Endodermal cell (in vitro differentiated cells): ENCODE measurements around the gene SLC25A24. TPM values are rescaled to one million over a fixed set of nuclear protein-coding genes. Genes with fewer than 3 reads are reported as not detected.

Experiments
- DNase-seq: peaks from one replicate; pipeline ENCODE4 v3.0.0-alpha.2; 2017
- H3K27ac ChIP-seq: 2 replicates; pipeline ENCODE4 v1.5.1; 2013; ENCODE audit warnings: mild to moderate bottlenecking, low read depth, low read length, moderate library complexity
- H3K27me3 ChIP-seq: 2 replicates; pipeline ENCODE4 v1.6.1; 2013; ENCODE audit warnings: mild to moderate bottlenecking, low read length, moderate library complexity; ENCODE audit not compliant: insufficient read depth, control insufficient read depth, poor library complexity, severe bottlenecking
- H3K36me3 ChIP-seq: 2 replicates; pipeline ENCODE4 v1.7.0; 2013; ENCODE audit warnings: mild to moderate bottlenecking, low read length, moderate library complexity; ENCODE audit not compliant: control insufficient read depth, insufficient read depth
- H3K4me1 ChIP-seq: one replicate; pipeline ENCODE4 v1.7.0; 2013; ENCODE audit warnings: low read length; ENCODE audit not compliant: control insufficient read depth, insufficient read depth
- H3K4me3 ChIP-seq: 2 replicates; pipeline ENCODE4 v1.5.1; 2013; ENCODE audit warnings: mild to moderate bottlenecking, low read length, moderate library complexity
- H3K9ac ChIP-seq: 2 replicates; pipeline ENCODE4 v1.6.1; 2013; ENCODE audit warnings: mild to moderate bottlenecking, low read length, moderate library complexity; ENCODE audit not compliant: poor library complexity, severe bottlenecking; ENCODE audit errors: extremely low read depth
- H3K9me3 ChIP-seq: 2 replicates; pipeline ENCODE4 v1.6.1; 2013; ENCODE audit warnings: mild to moderate bottlenecking, low read length, moderate library complexity; ENCODE audit not compliant: control insufficient read depth
- H3K27ac Mint-ChIP-seq: 2 replicates; pipeline ENCODE4 v1.8.0; 2020; ENCODE audit warnings: mixed read lengths
- H3K27me3 Mint-ChIP-seq: 2 replicates; pipeline ENCODE4 v1.8.0; 2021; ENCODE audit warnings: mild to moderate bottlenecking, mixed read lengths; ENCODE audit not compliant: insufficient read depth
- H3K36me3 Mint-ChIP-seq: 2 replicates; pipeline ENCODE4 v1.8.0; 2020; ENCODE audit warnings: low read depth, mixed read lengths
- H3K4me1 Mint-ChIP-seq: 2 replicates; pipeline ENCODE4 v1.8.0; 2020; ENCODE audit warnings: mixed read lengths
- H3K4me3 Mint-ChIP-seq: 2 replicates; pipeline ENCODE4 v1.8.0; 2020; ENCODE audit warnings: mild to moderate bottlenecking, moderate library complexity, mixed read lengths
- H3K9me3 Mint-ChIP-seq: 2 replicates; pipeline ENCODE4 v1.8.0; 2020; ENCODE audit warnings: mild to moderate bottlenecking, mixed read lengths
- CTCF ChIP-seq: fragments of 200-600 bp; sonication (generic); conservative IDR thresholded peaks from 2 replicates; pipeline ENCODE4 v1.5.0; 2021; ENCODE audit warnings: antibody characterized with exemption, mild to moderate bottlenecking
- WGBS, 2 experiments: methylation state at CpG; one replicate each; pipeline versions ENCODE4 v1.1.5 to v1.1.7; 2013; ENCODE audit warnings: missing lambda C conversion rate in 2 of 2, mixed read lengths in 1 of 2; ENCODE audit not compliant: insufficient coverage in 1 of 2, insufficient read length in 1 of 2; 5-methylcytosine and 5-hydroxymethylcytosine counted together
- total RNA-seq, 2 donors: library from RNA; stranded (reverse); fragmentation: NEBNext Ultra II Directional in 1 of 2; extraction: Animal tissue kit (Norgen Biotek cat#: 25700) in 1 of 2; gene quantifications; 2 replicates in 1 of 2; 3 replicates in 1 of 2; pipeline ENCODE4 v1.2.1, GENCODE V29; 2021

SLC25A24 gene
- total RNA-seq, 2 donors from 2014 or later = 42.4 to 61.4 TPM

- TF ChIP-seq CTCF = no peak
- Mint-ChIP-seq H3K36me3 (no peaks in the 10 kb centered on the region), H3K4me3 (no peak overlapping the region), H3K4me1 (peaks cover 7% of the 10 kb centered on the region), H3K27ac (no peak overlapping the region), H3K27me3 (peaks cover 26% of the 10 kb centered on the region), H3K9me3 (no peaks in the 10 kb centered on the region)
- Histone ChIP-seq H3K9me3 (no peaks in the 10 kb centered on the region), H3K36me3 (no peaks in the 10 kb centered on the region), H3K4me1 (no peaks in the 10 kb centered on the region), H3K9ac (no peak overlapping the region), H3K27ac (no peak overlapping the region), H3K27me3 (no peaks in the 10 kb centered on the region), H3K4me3 (no peak overlapping the region)
- WGBS, 2 experiments = 89 to 95% methylated on average over 1 of the region's 1 CpG
- DNase-seq = no peak
These were observed 82.9 kb downstream of the SLC25A24 start for GRCh38 chr1:108117237-108117636.

- DNase-seq = peak; percentile 47
- H3K9me3 ChIP-seq = no peaks in the 10 kb centered on the region
- no peak overlapping the region for H3K27ac ChIP-seq
- H3K4me3 ChIP-seq = no peak overlapping the region
- 67 to 71% methylated on average over 4 of the region's 4 CpGs for WGBS, 2 experiments
- H3K36me3 ChIP-seq = no peaks in the 10 kb centered on the region
- H3K4me3 Mint-ChIP-seq = no peak overlapping the region
- no peak overlapping the region for H3K9ac ChIP-seq
- no peaks in the 10 kb centered on the region for H3K27me3 ChIP-seq
- H3K4me1 Mint-ChIP-seq = no peaks in the 10 kb centered on the region
- no peaks in the 10 kb centered on the region for H3K4me1 ChIP-seq
- H3K27me3 Mint-ChIP-seq = peaks cover 10% of the 10 kb centered on the region
- no peaks in the 10 kb centered on the region for H3K36me3 Mint-ChIP-seq
- no peak overlapping the region for H3K27ac Mint-ChIP-seq
- no peak for TF ChIP-seq CTCF
- H3K9me3 Mint-ChIP-seq = no peaks in the 10 kb centered on the region
These were observed 86.0 kb downstream of the SLC25A24 start for GRCh38 chr1:108114033-108114599.

GRCh38 chr1:108113496-108113895 lies 86.6 kb downstream of the SLC25A24 start:
- no peaks in the 10 kb centered on the region for H3K27me3 ChIP-seq
- H3K4me1 Mint-ChIP-seq = no peaks in the 10 kb centered on the region
- 91 to 97% methylated on average over 3 of the region's 3 CpGs for WGBS, 2 experiments
- peaks cover 11% of the 10 kb centered on the region for H3K27me3 Mint-ChIP-seq
- no peak overlapping the region for H3K4me3 ChIP-seq
- no peak for DNase-seq
- no peaks in the 10 kb centered on the region for H3K36me3 ChIP-seq
- no peaks in the 10 kb centered on the region for H3K4me1 ChIP-seq
- H3K27ac ChIP-seq = no peak overlapping the region
- no peaks in the 10 kb centered on the region for H3K36me3 Mint-ChIP-seq
- TF ChIP-seq CTCF = no peak
- no peak overlapping the region for H3K4me3 Mint-ChIP-seq
- H3K9me3 Mint-ChIP-seq = no peaks in the 10 kb centered on the region
- H3K9me3 ChIP-seq = no peaks in the 10 kb centered on the region
- no peak overlapping the region for H3K9ac ChIP-seq
- no peak overlapping the region for H3K27ac Mint-ChIP-seq
